Measurements from ENCODE around the gene FAM43B. TPM values are rescaled to one million over a fixed set of nuclear protein-coding genes. Genes with fewer than 3 reads are reported as not detected.

Gene FAM43B
- total RNA-seq, 4 donors from 2014 or later, result 0.59 to 3.5 (median 2.5) TPM

GRCh38 chr1:20552728-20553445 lies 514 bp downstream of the FAM43B start:
- Histone ChIP-seq H3K27me3 (peaks cover 12% of the 10 kb centered on the region), H3K9me3 (no peaks in the 10 kb centered on the region), H3K4me1 (peaks cover 0 to 10% of the 10 kb centered on the region in 2 donors), H3K27ac (no peak overlapping the region), H3K4me3 (replicated peaks in 1 of 3) (peak overlapping the region in 1 of 3 donors; percentile 18), H3K36me3 (no peaks in the 10 kb centered on the region)
- intact Hi-C loops (cut with DNase I), result no loop called here
- no peak for DNase-seq
- no peak for TF ChIP-seq POLR2A (IDR thresholded peaks at IDR 0.05)
- TF ChIP-seq, protein P1, sequence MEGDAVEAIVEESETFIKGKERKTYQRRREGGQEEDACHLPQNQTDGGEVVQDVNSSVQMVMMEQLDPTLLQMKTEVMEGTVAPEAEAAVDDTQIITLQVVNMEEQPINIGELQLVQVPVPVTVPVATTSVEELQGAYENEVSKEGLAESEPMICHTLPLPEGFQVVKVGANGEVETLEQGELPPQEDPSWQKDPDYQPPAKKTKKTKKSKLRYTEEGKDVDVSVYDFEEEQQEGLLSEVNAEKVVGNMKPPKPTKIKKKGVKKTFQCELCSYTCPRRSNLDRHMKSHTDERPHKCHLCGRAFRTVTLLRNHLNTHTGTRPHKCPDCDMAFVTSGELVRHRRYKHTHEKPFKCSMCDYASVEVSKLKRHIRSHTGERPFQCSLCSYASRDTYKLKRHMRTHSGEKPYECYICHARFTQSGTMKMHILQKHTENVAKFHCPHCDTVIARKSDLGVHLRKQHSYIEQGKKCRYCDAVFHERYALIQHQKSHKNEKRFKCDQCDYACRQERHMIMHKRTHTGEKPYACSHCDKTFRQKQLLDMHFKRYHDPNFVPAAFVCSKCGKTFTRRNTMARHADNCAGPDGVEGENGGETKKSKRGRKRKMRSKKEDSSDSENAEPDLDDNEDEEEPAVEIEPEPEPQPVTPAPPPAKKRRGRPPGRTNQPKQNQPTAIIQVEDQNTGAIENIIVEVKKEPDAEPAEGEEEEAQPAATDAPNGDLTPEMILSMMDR (IDR thresholded peaks at IDR 0.05), result no peak
- 1% methylated on average over 26 of the region's 82 CpGs; no CpG with 5 or more reads in 1 of the 2 donors for WGBS, 2 donors

GRCh38 chr1:20555025-20555757 lies 2.8 kb downstream of the FAM43B start:
- Histone ChIP-seq H3K4me3 (replicated peaks in 1 of 3) (no peak overlapping the region), H3K36me3 (no peaks in the 10 kb centered on the region), H3K4me1 (peaks cover 0 to 10% of the 10 kb centered on the region in 2 donors), H3K27me3 (peaks cover 12% of the 10 kb centered on the region), H3K27ac (no peak overlapping the region), H3K9me3 (no peaks in the 10 kb centered on the region)
- no peak for DNase-seq
- intact Hi-C loops (cut with DNase I), result no loop called here
- no peak for TF ChIP-seq POLR2A (IDR thresholded peaks at IDR 0.05)
- TF ChIP-seq, protein P1 (IDR thresholded peaks at IDR 0.05), result no peak
- 61 to 73% methylated on average over 4 to 7 of the region's 7 CpGs for WGBS, 2 donors

DNA sequence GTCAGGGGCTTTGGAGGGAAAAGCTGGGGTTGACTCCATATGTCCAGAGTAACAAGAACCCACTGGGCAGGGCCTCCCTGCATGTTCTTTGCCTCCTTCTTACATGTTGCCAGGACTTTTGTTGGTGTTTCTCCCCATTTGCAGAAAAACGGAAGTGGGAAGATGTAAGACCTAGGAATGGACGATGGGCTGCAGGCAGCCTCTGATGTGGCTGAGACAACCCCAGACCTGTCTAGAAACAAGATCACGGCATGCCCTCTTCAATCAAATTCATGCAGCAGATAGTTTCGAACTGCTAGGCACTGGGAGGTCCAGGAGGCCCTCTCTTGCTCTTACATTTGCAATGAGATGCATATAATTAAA lies 3.4 kb downstream of the FAM43B start:
- Histone ChIP-seq H3K4me3 (replicated peaks in 1 of 3) (no peak overlapping the region), H3K4me1 (peaks cover 0 to 10% of the 10 kb centered on the region in 2 donors), H3K27me3 (peaks cover 12% of the 10 kb centered on the region), H3K27ac (no peak overlapping the region), H3K9me3 (no peaks in the 10 kb centered on the region), H3K36me3 (no peaks in the 10 kb centered on the region)
- no peak for DNase-seq
- intact Hi-C loops (cut with DNase I), result no loop called here
- no peak for TF ChIP-seq POLR2A (IDR thresholded peaks at IDR 0.05)
- TF ChIP-seq, protein P1 (IDR thresholded peaks at IDR 0.05), result no peak
- 77 to 81% methylated on average over 4 of the region's 4 CpGs for WGBS, 2 donors

GRCh38 chr1:20558191-20558590 lies 5.8 kb downstream of the FAM43B start:
- no peaks in the 10 kb centered on the region for H3K36me3 ChIP-seq

More at GRCh38 chr1:20558191-20558590, 5.8 kb downstream of the FAM43B start:
- Histone ChIP-seq H3K4me3 (replicated peaks in 1 of 3) (no peak overlapping the region), H3K27me3 (peaks cover under 1% of the 10 kb centered on the region), H3K9me3 (no peaks in the 10 kb centered on the region), H3K27ac (no peak overlapping the region), H3K4me1 (peaks cover 0 to under 1% of the 10 kb centered on the region in 2 donors)
- TF ChIP-seq, protein P1 (IDR thresholded peaks at IDR 0.05), result no peak
- no peak for TF ChIP-seq POLR2A (IDR thresholded peaks at IDR 0.05)
- intact Hi-C loops (cut with DNase I), result no loop called here
- 62 to 74% methylated on average over 5 of the region's 5 CpGs for WGBS, 2 donors
- DNase-seq, result no peak
